DOHH2 (cell line): ENCODE data around the gene THEM5.

ENCODE experiments used
- CTCF ChIP-seq: fragments of 200-600 bp; sonication (generic); IDR thresholded peaks from one replicate; pipeline ENCODE4 v1.5.1; 2014; ENCODE audit warnings: antibody characterized with exemption, mild to moderate bottlenecking, low read depth, low read length; ENCODE audit not compliant: poor library complexity, severe bottlenecking
- EZH2phosphoT487 ChIP-seq: fragments of 200-600 bp; sonication (generic); IDR thresholded peaks from 2 replicates; pipeline ENCODE4 v1.6.1; 2017; ENCODE audit warnings: borderline replicate concordance, mild to moderate bottlenecking, antibody characterized with exemption, low read length, moderate library complexity, mixed read lengths

GRCh38 chr1:151832318-151832980 lies 21.1 kb downstream of the THEM5 start:
- no peak for TF ChIP-seq EZH2phosphoT487
- no peak for TF ChIP-seq CTCF
